OCI-LY3 (cell line): ENCODE results near the gene PHLDB1.

ENCODE experiments used
- EZH2phosphoT487 ChIP-seq: fragments of 200-600 bp; shearing (Covaris generic); IDR thresholded peaks from 2 replicates; pipeline ENCODE4 v1.6.1; 2018; ENCODE audit warnings: antibody characterized with exemption, mixed run types, low read depth
- TF ChIP-seq, protein P1 (sequence below): fragments of 200-600, 300-600 bp; sonication (generic); IDR thresholded peaks from 2 replicates; pipeline ENCODE4 v1.5.1; 2014; ENCODE audit warnings: antibody characterized with exemption, low read length, low read depth

- TF ChIP-seq, protein P1, sequence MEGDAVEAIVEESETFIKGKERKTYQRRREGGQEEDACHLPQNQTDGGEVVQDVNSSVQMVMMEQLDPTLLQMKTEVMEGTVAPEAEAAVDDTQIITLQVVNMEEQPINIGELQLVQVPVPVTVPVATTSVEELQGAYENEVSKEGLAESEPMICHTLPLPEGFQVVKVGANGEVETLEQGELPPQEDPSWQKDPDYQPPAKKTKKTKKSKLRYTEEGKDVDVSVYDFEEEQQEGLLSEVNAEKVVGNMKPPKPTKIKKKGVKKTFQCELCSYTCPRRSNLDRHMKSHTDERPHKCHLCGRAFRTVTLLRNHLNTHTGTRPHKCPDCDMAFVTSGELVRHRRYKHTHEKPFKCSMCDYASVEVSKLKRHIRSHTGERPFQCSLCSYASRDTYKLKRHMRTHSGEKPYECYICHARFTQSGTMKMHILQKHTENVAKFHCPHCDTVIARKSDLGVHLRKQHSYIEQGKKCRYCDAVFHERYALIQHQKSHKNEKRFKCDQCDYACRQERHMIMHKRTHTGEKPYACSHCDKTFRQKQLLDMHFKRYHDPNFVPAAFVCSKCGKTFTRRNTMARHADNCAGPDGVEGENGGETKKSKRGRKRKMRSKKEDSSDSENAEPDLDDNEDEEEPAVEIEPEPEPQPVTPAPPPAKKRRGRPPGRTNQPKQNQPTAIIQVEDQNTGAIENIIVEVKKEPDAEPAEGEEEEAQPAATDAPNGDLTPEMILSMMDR: peak; percentile 44
- TF ChIP-seq EZH2phosphoT487: no peak
These were observed at the start of gene PHLDB1 for GRCh38 chr11:118607401-118608359.
